ENCODE measurements around the gene SDK2.
"Not testable (repeated sequence)": the region's sequence is repeated elsewhere in the genome, so short reads cannot be mapped to it uniquely, and the experiment has no call there.

Gene SDK2

GRCh38 chr17:73335591-73336407, 308.4 kb downstream of the SDK2 start:
- no peak for DNase-seq

DNA sequence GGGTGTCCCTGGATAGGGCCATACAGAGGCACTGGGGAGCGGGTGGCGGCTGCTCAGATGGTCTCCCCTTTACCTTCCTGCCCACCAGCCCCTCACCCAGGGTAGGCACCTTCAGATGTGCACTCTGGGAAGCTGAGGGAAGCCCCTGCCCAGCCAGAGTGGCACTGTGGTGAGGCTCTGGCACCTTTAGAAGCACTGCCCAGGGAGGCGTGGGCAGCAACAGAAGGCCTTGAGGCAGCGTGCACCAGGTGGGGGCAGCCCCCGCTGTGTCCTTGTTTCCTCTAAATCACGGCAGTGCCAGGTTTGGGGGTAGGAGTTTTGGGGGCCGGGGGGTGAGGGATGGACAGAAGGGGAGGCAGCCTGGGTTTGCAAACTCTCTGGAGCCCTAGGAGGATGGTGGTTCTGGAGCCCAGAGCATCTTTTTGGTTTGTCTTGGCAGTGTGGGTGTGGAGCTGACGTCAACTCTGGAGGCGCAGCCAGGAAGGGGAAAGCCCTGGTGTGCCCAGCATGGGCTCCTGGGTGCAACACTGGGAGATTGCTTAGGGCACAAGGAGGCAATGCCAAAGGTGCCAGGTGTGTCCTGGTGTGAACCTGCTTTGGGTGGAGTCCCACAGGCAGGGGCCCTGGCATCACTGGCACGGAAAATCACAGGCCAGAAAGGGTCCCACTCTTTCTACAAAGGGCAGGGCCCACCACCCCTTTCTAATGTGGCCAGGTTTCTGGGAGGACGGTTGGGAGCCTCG, 309.3 kb downstream of the SDK2 start:
- no peak for DNase-seq

DNA sequence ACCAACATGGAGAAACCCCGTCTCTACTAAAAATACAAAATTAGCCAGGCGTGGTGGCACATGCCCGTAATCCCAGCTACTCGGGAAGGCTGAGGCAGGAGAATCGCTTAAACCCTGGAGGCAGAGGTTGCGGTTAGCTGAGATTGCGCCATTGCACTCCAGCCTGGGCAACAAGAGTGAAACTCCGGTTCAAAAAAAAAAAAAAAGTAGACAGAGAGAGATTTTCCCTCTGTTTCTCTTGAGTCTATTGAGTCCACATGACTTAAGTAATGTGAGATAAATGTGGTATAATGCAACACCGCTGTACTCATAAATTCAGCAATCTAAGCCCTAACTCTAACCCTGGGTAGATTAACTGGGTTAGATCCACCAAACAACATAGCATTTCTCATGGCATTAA, 310.8 kb downstream of the SDK2 start:
- DNase-seq: not testable (repeated sequence)

DNA sequence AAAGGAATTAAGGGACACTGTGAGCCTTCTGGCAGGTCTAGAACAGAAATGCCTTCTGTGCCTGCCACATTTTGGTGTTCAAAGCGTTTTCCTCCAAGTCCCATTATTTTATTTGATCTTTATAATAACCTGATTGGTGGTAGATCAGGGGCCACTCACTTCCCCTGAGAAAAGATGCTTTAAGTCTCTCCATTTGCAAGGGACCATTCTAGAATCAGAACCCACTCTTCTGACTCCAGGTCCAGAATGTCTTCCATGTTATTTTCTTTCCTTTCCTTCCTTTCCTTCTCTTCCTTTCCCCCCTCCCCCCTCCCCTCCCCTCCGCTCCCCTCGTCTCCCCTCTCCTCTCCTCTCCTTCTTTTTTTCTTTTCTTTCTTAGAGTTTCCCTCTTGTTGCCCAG, 313.2 kb downstream of the SDK2 start:
- DNase-seq: no peak

DNA sequence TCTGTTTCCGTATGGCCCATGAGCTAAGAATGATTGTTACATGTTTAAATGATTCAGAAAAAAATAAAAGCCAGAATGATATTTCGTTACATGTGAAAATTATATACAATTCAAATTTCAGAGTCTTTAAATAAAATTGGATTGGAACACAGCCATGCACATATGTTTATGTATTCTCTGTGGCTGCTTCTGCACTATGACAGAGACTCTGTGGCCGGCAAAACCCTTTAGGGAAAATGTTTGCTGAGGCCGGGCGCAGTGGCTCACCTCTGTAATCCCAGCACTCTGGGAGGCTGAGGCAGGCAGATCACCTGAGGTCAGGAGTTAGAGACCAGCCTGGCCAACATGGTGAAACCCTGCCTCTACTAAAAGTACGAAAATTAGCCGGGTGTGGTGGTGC, 316.6 kb downstream of the SDK2 start:
- no peak for DNase-seq

- DNase-seq: no peak
Observed at GRCh38 chr17:73325527-73325842, 318.8 kb downstream of the SDK2 start.

DNA sequence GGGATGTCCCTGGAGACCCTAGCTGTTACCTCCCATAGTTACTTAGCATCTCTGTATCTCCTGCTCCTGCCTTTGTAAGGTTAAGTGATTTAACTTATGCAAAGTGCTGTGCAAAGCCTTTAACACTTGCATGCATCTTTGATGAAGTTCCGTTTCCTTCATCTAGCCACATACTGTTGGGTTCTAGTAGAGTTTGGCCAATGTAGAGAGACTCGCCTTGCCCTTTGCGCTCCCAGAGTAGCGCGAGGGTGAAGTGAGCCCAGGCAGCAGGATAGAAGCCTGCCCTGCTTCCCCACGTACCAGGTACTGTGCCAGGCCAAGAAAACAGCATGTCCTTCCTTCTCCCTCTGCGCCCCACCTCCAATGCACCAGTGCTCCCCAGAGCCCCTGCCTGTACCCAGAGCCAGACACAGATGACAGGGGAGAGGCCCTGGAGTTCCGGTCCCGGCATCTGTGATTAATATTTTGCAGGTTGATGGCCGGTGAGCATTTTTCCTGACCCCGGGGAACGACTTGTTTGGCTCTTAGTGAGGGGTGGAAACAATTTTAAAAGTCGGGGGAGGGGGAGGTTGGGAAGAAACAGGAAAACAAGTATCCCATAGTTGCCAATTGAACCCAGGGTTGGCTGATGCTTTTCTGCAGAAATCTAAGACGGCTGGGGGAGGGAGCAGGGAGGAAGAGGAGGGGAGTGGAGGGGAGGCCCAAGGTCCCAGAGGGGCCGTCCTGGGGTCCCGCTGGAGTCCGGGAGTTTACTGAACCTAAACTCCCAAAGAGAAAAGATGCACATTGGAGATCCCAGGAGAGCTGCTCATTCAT, 319.3 kb downstream of the SDK2 start:
- no peak for DNase-seq

GRCh38 chr17:73324160-73324475, 320.1 kb downstream of the SDK2 start:
- no peak for DNase-seq

DNA sequence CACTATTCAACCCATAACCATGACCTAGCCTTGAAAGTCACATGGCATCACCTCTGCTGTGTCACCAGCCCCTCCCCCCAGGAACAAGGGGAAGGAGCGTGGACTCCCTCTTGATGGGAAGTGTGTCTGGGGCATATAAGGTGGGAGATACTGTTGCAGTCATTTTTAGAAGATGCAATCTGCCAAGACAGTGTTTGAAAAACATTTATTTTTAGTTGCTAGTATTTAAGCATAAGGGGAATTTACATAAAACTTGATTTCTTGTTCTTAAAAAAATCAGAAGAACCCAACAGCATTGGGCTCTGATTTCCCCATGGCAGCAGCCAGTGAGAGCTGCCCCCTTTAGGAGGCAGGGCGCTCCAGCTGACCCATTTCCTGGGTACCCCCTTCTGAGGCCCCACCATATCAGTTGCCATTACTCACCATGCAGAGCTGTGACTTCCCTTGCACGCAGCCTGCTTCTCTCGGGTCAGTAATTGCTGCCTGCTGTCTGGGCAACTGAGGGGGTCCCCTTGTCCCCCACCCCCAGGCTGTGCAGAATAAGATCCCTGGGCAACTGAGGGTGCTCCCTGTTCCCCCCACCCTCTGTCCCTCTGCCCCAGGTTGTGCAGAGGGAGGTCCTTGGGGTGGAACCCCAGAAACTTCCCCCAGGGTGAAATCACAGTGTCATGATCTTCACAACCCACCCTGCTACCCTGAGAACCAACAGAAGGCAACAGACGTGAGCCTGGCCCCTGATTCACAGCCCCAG, 320.7 kb downstream of the SDK2 start:
- DNase-seq: no peak

- no peak for DNase-seq
Observed at GRCh38 chr17:73320601-73321264, 323.5 kb downstream of the SDK2 start.

- DNase-seq: no peak
Observed at GRCh38 chr17:73319766-73320165, 324.5 kb downstream of the SDK2 start.

DNA sequence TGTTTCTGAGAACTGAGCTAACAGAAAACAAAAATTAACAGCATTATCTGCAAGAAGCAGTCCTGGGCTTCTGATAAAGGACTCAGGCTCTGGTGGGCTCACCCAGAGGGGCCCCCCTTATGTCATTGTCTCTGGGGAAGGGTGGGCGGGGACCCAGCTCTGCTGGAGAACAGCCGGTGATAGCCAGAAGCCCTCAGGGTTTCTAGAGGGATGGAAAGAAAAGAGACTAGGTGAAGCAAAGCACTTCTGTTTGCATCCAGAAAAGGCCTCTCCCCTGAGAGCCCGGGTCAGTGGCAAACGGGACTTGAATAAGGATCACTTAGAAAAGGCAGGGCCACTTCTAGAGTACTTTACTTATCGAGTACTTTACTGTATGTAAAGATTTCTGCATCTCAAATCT, 325.4 kb downstream of the SDK2 start:
- no peak for DNase-seq

DNA sequence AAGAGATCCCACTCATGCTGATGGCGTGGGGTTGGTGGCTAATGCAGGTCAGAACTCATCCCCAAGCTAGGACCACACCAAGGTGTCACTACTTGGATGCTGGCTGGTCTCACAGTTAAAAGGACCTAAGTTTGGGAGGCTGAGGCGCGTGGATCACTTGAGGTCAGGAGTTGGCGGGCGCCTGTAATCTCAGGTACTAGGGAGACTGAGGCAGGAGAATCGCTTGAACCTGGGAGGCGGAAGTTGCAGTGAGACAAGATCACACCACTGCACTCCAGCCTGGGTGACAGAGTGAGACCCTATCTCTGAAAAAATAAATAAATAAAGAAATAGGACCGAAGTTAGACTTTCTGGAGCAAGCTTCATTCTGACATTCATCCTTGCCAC, 325.8 kb downstream of the SDK2 start:
- no peak for DNase-seq

GRCh38 chr17:73317513-73318426, 326.5 kb downstream of the SDK2 start:
- no peak for DNase-seq

- DNase-seq: no peak
Observed at GRCh38 chr17:73316919-73317505, 327.2 kb downstream of the SDK2 start.

GRCh38 chr17:73315471-73315870, 328.8 kb downstream of the SDK2 start:
- no peak for DNase-seq

DNA sequence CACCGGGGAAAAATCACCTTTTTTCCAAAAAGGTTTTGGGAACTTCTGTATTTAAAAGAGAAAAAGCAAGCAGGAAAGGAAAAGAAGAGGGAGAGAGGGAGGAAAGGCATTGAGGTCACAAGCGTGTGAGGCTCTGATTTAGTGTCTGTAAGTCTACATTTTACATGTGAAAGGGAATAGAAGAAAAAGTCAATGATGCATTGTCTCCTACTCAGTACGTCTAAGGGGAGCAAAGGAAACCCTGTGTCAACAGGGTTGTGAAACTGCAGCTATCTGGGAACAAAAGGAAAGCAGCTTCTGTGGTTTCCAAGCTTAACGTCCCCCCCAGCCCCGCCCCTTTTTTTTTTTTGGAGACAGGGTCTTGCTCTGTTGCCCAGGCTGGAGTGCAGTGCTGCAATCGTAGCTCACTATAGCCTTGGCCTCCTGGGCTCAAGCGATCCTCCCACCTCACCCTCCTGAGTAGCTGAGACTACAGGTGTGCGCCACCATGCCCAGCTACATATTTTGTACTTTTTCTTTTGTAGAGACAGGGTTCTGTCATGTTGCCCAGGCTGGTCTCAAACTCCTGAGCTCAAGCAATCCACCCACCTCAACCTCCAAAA, 330.6 kb downstream of the SDK2 start:
- no peak for DNase-seq

DNA sequence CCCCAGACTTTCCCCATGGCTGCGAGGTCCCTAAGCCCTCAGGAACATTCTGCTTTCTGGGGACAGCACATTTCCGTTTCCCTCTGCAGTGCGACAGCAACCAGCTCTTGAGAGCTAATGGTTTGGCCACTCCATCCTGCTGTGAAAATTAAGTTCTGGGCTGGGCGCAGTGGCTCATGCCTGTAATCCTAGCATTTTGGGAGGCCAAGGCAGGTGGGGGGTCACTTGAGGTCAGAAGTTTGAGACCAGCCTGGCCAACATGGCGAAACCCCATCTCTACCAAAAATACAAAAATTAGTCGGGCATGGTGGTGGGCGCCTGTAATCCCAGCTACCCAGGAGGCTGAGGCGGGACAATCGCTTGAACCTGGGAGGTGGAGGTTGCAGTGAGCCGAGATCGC, 331.4 kb downstream of the SDK2 start:
- DNase-seq: not testable (repeated sequence)
